Superior temporal gyrus (tissue), 1 donor: ENCODE results near the gene IKZF3.

ENCODE experiments used
- DNase-seq: peaks from one replicate; pipeline ENCODE4 v3.0.0-alpha.2; 2016; ENCODE audit errors: extremely low spot score

The IKZF3 gene

DNA sequence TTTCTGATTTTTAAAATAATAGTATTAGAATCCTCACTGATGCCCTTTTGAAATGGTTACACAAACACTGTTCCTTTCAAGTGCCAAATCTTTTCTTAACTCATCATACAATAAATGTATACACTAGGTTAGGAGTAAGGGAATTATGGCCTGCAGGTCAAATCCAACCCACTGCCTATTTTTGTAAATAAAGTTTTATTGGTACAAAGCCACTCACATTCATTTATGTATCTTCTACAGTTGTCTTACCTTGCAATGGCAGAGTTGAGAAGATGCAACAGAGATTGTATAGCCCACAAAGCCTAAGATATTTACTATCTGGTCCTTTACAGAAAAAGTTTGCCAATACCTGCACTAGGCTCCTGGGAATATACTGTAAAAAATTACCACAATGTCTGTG, 47.8 kb downstream of the IKZF3 start:
- no peak for DNase-seq

DNA sequence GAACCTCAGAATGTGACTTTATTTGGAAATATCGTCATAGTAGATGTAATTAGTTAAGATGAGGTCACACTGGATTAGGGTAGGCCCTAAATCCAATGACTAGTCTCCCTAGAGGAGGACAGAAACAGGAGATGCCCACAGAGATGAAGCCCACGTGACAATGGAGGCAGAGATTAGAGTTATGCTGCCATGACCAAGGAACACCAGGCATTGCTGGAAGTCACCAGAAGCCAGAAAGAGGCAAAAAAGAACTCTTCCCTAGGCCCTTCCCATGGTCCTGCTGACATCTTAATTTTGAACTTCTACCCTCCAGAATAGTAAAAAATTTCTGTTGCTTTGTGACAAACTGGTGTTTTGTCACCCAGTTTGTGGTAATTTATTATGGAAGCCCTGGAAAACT, 49.6 kb downstream of the IKZF3 start:
- DNase-seq: no peak

DNA sequence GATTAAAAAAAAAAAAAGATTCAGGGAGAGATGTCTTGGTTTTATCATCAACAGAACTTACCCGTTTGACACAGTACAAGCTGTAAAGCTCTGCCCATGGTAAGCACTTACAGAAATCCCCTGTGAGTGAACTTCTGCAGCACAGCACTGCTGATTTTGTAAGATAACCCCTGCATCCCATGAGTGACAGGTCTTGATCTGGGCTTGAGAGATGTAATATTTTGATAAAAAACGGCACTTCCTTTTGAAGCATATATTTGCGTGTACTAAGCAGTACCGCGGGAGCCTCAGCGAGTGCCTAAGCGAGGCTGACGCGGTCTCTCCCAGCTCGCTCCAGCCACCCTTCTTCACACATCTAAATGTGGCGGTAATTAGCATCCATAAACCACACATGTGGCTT, 50.5 kb downstream of the IKZF3 start:
- DNase-seq: no peak

DNA sequence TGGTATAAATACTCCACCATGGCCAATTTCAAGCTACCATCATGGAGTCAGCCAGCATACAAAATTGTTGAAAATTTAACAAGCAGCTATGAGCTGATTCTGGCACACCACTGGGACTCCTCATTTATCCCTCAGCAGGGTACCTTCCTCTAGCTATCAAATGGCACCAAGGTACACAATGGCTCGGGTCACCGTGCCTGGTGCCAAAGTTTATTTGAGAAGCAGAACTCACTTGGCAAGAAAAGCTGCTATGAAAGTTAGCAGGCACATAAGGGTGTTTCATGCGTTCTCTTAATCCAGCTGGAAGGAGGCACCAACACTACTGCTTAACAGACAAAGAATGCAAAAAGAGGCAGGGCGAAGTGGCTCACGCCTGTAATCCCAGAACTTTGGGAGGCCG, 51.6 kb downstream of the IKZF3 start:
- no peak for DNase-seq

DNA sequence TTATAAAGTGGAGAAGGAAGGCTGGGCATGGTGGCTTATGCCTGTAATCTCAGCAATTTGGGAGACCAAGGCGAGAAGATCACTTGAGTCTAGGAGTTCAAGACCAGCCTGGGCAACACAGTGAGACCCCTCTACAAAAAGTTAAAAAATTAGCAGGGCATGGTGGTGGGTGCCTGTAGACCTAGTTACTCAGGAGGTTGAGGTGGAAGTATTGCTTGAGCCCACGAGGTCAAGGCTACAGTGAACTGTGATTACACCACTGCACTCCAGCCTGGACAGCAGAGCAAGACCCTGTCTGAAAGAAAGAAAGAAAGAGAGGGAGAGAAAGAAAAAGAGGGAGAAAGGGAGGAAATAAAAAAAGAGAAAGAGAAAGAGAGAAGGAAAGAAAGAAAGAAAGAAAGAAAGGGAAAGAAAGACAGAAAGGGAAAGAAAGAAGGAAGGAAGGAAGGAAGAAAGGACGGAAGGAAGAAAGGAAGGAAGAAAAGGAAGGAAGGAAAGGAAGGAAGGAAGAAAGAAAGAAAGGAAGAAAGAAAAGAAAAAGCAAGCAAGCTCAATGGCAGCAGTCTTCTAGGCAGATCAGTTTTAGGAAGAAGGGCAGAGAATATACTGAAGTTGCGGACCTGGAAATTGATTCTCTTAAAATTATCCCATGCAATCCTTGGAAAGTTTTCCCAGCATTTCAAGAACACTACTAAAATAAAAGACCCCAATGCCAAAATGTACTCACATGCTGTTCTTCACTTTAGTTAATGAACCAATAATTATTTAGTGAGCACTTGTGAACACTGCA, 53.0 kb downstream of the IKZF3 start:
- no peak for DNase-seq

DNA sequence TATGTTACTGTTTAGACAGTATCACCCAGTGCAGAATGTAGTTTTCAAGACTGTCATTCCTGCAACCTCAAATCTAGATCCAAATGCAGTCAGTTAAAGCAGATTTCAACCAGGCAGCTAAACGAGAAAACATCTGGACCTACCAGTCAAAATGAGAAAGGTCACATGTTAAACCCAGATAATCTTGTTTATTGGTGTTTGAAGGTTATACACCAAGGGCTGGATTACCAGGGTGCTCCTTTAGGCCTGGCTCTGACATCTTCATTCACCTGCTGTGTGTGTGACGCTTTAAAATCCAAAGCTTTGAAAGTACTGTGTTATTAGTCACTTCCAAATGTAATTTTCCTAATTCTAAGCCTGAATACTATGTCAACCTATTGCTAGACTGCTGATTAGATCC, 54.9 kb downstream of the IKZF3 start:
- no peak for DNase-seq

DNA sequence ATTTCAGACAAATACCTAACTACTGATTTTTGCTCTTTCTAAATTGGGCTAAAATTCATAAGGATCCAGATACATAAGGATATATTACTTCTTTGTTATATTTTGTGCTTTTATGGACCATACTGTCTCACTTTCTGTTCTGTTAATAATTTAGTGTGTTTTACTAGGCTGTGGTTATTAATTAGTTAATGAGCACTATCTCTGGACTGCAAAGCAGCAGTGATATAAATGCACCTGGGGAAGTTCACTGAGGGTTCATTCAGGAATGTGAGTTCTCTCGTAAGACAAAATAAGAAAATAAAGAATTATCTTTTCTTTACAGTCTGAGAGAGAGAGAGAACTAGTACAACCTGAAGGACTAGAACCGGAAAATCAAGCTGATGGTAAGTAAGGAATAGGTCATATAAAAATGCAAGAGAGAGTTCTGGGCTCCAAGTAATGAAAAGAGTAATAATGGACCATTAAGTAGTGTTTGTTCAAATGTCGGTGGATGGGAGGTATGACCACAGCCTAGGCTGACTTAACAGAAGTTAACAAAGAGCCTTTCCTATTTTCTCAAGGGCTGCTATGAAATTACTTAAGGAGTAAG, 55.6 kb downstream of the IKZF3 start:
- DNase-seq: no peak

DNA sequence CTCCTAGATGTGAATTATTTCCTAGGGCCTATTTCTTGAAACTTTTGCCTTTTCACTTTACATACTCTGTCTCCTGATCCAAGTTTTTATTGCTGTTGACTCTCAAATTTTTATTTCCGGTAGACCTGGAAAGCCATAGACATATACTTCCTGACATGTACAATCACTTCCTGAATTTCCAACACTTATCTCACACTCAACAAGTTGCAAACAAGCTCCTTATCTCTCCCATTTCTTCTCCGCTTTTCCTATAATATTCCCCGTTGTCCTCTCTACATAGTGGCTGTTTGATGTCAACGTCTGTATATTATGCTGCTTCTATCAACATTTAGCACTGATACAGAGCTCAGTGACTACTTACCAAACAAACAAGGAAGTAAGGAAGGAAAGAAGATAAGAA, 59.3 kb downstream of the IKZF3 start:
- DNase-seq: no peak

DNA sequence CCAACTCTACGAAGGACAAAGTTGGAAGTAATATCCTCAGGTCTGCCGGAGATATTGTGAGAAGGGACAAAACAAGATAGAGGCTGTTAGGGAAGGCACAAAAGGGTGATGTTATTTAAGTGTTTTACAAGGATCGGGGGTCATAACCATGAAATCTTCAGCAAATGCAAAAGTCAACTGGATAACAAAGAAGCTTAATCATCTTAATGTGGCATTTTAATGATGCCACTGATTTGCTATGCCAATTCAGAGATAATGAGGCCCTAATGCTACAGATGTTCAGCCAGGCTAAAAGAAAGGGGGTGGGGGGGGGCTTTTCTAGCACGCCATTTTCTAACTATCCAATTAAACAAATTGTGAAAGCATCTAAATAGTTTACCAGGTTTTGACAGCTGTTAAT, 63.1 kb downstream of the IKZF3 start:
- no peak for DNase-seq

DNA sequence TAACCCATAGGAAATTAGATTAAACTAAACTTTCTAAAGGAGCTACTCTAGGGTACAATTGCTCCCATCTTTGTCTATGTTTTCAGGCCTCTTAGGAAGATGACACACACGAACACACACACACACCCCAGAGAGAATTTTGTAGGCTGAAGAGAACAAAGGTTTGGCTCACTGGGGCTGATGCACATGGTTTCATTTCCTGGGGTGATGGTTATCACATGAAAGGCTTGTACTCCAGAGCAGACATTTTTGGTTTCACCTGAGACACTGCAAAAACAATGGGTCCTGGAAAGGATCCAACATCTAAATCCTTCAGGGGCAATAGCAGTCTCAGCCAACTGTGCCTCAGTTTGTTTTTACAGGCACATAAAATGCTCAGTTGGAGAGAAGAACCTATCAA, 63.6 kb downstream of the IKZF3 start:
- DNase-seq: no peak

DNA sequence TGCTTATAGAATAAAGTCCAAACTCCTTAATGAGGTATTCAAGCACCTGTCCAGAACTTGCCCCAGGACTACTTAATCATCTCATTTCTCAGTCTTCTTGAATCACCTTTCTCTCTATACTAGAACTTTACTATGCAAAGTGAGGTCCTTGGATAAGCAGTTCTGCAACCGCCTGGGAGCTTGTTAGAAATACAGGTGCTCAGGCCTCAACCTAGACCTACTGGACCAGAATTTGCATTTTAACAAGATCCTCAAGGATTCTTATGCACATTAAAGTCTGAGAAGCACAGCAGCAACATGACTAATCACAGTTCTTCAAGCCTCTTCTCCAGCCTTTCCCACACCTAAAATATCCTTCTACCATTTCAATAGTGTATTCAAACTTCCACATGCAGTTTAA, 64.7 kb downstream of the IKZF3 start:
- no peak for DNase-seq

DNA sequence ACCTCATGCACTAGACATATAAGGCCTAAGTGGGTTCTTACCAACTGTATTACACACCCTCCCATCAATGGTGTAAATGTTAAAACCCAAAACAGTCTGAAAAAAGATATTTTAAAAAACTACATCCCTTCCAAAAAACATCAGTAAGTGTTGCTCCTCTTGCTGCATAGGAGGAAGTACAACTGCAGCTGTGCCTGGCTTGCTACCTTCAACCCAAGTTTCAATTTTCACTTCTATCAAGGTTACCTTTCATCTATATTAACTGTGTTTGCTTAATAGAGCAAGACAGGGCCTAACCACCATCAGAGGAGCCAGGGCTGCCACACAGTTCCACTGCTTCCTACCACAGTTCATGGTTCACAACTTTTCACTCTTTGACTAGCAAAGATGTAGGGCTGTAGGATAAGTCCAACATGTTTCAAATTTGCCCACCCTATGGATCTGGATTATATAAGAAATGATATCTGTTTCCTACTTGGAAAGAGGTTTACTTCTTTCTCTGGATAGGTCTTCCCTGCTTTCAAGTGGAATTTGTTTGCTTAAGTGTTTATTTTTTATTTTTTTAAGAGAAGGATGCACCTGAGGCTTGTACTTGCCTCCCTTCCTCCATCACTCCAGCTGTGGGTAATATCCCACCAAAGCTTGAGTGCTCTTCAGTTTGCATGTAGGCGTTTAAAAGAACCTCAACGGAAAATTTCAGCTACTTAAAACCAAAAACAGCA, 69.7 kb downstream of the IKZF3 start:
- DNase-seq: no peak

DNA sequence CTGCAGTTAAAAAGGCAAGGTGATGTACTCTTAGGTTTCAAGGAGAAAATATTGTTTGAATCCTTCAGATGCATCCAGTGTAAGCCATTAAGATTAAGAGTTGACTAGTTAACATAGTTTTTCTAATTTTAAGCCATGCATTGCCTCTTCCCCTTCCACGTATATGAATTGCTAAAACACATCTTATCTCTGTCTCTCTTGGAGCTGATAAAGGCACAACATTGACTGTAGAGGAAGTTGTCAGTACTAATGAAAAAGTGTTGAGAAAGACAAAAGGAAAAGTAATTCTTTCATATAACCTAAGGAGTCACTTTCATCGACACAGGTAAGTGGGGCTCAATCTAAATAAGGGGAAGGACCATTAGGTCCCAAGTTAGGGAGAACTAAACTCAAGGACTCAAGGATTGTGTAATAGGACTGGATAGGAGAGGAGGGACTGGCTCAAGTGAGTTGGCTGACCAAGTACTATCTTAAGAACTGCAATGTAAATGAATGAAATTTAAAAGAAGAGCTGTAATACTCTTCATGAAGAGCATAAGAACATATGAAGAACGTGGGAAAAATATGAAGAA, 70.7 kb downstream of the IKZF3 start:
- no peak for DNase-seq

DNA sequence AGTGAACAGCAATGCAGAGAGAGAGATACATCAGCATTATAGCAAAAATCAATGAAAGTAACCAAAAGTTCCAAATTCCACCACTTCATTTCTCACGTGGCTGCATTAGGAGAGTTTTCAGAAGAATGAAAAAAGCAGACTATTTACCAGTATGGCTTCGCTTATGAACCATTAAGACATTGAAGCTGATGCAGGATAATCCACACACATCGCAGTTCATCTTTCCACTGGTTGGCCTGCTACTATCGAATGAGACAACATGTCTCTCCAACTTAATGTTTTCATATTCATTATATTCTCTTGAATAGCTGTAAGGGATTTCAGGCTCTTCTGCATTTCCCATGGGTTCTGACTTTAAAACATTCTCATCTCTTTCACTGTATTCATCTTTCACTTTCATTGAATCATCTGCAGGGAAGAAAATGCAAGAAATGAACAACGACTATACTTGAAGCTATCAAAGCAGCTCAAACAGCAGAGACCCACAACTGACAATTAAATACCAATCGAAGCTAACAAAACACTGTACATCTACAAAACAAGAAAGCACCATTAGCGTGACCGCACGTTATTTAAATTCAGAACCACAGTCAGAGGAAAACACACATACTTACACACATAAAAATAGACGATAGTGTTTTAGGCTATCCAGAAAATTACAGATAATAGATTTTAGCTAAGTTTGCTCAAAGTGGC, 71.4 kb downstream of the IKZF3 start:
- DNase-seq: no peak

DNA sequence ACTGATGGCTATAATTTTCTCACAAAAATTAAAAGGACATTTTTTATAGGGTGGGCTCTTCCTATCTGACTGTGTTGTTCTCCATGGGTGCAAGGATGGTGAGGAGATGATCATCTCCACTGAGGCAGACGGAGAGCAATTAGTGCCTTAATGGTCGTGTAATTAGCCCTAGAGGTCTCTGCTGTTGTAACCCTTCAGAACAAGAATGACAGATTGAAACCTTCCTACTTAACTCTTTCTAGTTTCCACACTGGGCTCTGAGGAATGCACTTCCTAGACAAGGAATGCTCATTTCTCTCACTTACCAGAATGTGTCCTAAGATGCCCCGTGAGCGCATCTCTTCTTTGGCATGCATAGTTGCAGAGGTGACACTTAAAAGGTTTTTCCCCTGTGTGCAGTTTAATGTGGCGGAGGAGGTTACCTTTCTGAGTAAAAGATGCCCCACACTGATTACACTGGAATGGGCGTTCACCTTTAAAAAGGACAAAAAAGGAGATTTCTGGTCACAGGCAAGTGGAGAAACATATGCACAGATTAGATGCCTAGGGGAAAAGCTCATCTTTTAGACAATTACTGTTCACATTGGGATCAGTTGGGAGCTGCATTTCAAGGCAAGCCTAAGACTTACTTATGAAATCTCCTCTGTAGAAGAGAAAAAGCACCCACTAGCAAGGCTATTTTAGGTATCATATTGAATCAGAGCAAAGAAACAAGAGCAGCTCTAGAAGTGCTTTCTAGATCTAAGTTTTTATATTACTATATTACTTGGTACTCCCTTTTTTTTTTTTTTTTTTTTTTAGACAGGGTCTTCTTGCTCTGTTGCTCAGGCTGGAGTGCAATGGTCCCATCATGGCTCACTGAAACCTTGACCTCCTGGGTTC, 72.8 kb downstream of the IKZF3 start:
- DNase-seq: peak; percentile 36

DNA sequence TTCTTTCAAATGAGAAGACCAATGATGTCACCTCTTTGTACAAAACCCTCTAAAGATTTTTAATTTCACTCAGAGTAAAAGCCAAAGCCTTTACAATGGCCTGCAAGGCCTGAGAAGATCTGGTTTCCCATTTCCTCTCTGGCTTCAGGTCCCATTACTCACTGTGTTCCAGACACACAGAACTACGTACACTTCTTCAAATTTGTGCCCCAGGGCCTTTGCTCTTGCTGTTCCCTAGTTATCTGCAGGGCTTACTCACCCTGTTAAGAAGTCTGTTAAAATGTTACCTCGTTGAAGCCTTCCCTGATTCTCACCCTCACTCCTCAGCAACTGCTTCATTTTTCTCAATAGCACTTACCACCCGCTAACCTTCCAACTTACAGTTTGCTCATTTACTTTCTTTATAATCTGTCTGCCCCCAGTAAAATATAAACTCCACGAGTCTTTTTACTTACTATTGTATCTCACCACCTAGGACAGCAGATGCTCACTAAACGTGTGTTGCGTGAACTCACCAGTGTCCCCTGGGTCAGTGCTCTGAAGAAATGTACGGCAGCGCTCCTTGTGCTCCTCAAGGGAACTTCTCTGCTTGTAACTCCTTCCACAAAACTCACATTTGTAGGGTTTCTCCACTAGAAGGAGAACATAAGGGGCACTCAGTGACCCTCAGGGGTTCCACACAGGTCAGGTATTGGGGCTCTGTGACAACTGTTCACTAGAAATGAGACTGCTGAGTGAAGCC, 76.2 kb downstream of the IKZF3 start:
- no peak for DNase-seq

DNA sequence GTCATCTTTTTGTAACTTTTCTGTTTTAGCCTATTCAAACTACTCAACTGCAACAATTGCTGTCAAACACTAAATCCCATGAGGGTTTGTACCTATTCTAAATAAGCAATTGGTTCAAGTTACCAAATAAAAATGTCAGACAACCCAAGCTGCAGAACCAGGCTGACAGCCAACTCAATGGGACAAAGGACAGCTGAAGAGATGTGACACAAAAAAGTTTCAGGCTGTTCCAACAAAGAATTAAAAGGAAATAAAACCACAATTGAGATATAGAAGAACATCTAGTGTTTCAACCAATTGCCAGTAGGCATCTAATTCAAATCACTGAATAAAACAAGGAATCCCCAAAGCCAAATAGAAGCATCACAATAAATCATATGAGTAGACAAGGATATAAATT, 77.1 kb downstream of the IKZF3 start:
- DNase-seq: no peak

DNA sequence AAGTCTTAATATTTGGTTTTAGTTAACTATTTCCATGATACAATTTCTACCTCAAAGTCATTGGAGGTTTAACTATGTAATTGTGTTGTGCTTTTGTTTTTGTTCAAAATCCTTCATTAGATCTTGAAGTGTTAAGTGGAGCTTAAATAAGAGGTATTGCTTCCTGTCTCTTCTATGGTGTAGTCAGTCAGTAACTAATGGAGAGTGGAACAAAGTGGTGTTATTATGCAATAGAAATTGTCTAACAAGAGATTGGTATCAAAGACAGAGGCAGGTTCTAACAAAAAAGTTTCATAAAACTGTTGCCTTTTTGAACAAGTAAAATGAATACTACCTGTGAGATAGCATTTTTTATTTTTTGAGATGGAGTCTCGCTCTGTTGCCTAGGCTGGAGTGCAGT, 81.1 kb downstream of the IKZF3 start:
- DNase-seq: no peak

DNA sequence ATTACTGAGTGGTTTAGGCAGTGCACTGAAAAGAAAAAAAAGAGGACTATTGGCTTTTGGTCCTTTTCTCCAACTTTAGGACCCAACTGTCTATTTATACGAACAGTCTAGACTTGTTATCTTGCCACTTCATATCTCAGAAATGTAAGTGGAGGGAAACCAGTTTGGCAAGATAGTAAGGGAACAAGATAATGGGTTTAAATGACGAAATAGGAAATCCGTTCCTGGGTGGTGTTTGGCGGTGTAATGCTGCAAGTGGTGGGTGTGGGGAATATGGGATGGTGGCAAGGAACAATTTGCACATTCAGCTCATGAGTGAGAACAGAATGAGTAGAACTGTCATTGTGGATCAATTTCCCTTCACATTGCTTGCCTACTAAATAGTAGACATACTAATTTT, 81.6 kb downstream of the IKZF3 start:
- no peak for DNase-seq

DNA sequence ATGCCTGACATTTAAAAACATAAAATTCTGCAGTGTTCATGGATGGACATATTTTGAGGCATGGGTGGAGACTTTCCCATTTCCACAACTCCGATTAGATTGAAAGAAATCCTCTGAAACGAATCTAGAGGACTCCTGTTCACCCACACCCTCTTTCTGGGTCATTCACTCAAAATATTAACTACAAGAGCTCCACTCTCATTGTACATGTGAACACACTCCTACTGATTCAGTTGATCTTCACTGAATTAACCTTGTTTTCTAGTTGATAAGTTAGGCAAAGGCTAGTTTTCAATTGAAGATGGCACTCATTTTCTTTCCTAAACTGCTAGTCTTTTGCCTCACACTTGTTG, 82.3 kb downstream of the IKZF3 start:
- no peak for DNase-seq
